SH-SY5Y (cell line): ENCODE data around the gene MMEL1.

Experiments
- GATA2 ChIP-seq: IDR thresholded peaks from 2 replicates; pipeline ENCODE4 v1.6.1; 2011; ENCODE audit warnings: mild to moderate bottlenecking, low read depth, low read length
- GATA3 ChIP-seq: IDR thresholded peaks from 2 replicates; pipeline ENCODE4 v1.6.1; 2011; ENCODE audit warnings: low read depth, mild to moderate bottlenecking, low read length, moderate library complexity

Gene MMEL1

GRCh38 chr1:2575801-2576663 lies 56.8 kb downstream of the MMEL1 start:
- TF ChIP-seq GATA3 = no peak
- TF ChIP-seq GATA2 = no peak

GRCh38 chr1:2574350-2574749 lies 58.5 kb downstream of the MMEL1 start:
- TF ChIP-seq GATA3 (no peak), GATA2 (no peak)

- TF ChIP-seq GATA2 (no peak), GATA3 (no peak)
These were observed 59.4 kb downstream of the MMEL1 start for GRCh38 chr1:2573250-2573920.

GRCh38 chr1:2571348-2571747 lies 61.5 kb downstream of the MMEL1 start:
- TF ChIP-seq GATA2 (no peak), GATA3 (no peak)

GRCh38 chr1:2570332-2570731 lies 62.5 kb downstream of the MMEL1 start:
- no peak for TF ChIP-seq GATA2
- no peak for TF ChIP-seq GATA3

- TF ChIP-seq GATA3 = no peak
- no peak for TF ChIP-seq GATA2
These were observed 63.8 kb downstream of the MMEL1 start for GRCh38 chr1:2569060-2569459.

- TF ChIP-seq GATA2 = no peak
- no peak for TF ChIP-seq GATA3
These were observed 65.6 kb downstream of the MMEL1 start for GRCh38 chr1:2567083-2567679.

GRCh38 chr1:2566101-2567045 lies 66.4 kb downstream of the MMEL1 start:
- TF ChIP-seq GATA3 (no peak), GATA2 (no peak)

GRCh38 chr1:2564815-2565374 lies 67.9 kb downstream of the MMEL1 start:
- no peak for TF ChIP-seq GATA3
- no peak for TF ChIP-seq GATA2

GRCh38 chr1:2564006-2564814 lies 68.6 kb downstream of the MMEL1 start:
- TF ChIP-seq GATA2 (no peak), GATA3 (no peak)

- TF ChIP-seq GATA2 (no peak), GATA3 (no peak)
These were observed 69.6 kb downstream of the MMEL1 start for GRCh38 chr1:2563205-2563604.
